OCI-LY1 (cell line): ENCODE measurements around the gene NPY4R.
"Not testable (repeated sequence)": the region's sequence is repeated elsewhere in the genome, so short reads cannot be mapped to it uniquely, and the experiment has no call there.

Experiments
- EZH2 ChIP-seq: fragments of 200-600 bp; sonication (generic), shearing (Covaris generic); IDR thresholded peaks from 2 replicates; pipeline ENCODE4 v1.8.0; 2017; ENCODE audit warnings: borderline replicate concordance, mixed run types, mild to moderate bottlenecking, antibody characterized with exemption, low read length, moderate library complexity, mixed read lengths
- TF ChIP-seq, protein P1 (sequence below): fragments of 200-600 bp; sonication (generic), shearing (Covaris generic); IDR thresholded peaks from 2 replicates; pipeline ENCODE4 v1.5.1; 2017; ENCODE audit warnings: mild to moderate bottlenecking, antibody characterized with exemption, low read length, moderate library complexity, mixed read lengths

DNA sequence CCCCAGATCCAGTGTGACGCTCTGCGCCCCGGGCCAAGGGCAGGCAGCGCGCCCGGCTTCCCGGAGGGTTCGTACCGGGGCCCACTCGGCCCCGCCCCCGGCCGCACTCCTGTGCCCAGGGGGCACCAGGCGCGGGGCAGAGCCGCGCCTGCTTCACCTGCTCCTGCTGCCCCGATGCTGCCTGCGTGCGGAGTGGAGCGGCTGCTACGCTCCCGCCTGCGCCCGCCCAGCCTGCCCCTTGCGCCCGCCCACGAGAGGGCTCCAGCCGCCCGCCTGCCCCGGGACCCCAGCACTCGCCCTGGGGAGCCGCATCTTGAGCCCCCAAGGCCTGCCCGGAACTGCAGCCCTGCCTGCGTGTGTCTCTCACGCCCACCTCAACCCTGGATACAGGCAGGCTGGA, at the start of gene NPY4R:
- TF ChIP-seq, protein P1, sequence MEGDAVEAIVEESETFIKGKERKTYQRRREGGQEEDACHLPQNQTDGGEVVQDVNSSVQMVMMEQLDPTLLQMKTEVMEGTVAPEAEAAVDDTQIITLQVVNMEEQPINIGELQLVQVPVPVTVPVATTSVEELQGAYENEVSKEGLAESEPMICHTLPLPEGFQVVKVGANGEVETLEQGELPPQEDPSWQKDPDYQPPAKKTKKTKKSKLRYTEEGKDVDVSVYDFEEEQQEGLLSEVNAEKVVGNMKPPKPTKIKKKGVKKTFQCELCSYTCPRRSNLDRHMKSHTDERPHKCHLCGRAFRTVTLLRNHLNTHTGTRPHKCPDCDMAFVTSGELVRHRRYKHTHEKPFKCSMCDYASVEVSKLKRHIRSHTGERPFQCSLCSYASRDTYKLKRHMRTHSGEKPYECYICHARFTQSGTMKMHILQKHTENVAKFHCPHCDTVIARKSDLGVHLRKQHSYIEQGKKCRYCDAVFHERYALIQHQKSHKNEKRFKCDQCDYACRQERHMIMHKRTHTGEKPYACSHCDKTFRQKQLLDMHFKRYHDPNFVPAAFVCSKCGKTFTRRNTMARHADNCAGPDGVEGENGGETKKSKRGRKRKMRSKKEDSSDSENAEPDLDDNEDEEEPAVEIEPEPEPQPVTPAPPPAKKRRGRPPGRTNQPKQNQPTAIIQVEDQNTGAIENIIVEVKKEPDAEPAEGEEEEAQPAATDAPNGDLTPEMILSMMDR = not testable (repeated sequence)
- TF ChIP-seq EZH2 = not testable (repeated sequence)
